ENCODE results near the gene AP3D1. TPM values are rescaled to one million over a fixed set of nuclear protein-coding genes. Genes with fewer than 3 reads are reported as not detected.

Gene AP3D1
- total RNA-seq, 1 donor from 2014 or later, result 98.8 TPM

DNA sequence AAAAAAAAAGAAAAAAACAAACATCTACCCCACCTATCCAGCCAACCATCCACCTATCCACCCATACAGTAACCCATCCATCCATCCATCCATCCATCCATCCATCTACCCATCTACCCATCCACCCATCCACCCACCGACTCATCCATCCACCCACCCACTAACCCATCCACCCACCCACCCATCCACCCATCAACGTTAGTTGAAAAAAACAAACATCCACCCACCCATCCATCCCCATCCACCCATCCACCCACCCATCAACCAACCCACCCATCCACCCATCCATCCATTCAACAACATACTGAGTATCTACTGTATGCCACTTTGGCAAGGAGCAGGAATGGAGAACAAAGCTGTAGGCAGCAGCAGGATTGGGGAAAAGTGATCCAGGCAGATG lies 6.1 kb upstream of the AP3D1 start:
- no peak overlapping the region for H3K27ac ChIP-seq
- H3K36me3 ChIP-seq, result no peaks in the 10 kb centered on the region
- H3K27me3 ChIP-seq, result no peaks in the 10 kb centered on the region
- H3K4me1 ChIP-seq, result peaks cover 0 to 15% of the 10 kb centered on the region in 2 donors
- no peaks in the 10 kb centered on the region for H3K9me3 ChIP-seq
- intact Hi-C loops (cut with DNase I), result loop anchor here (2.0 kb wide), 2 partner anchors 29 to 233 kb away; no protein-coding TSS in a partner anchor
- DNase-seq (ENCODE audit: low spot score in 2 of 2), result no peak
- no peak overlapping the region for H3K4me3 ChIP-seq
- TF ChIP-seq CTCF (IDR thresholded peaks at IDR 0.05), result no peak

GRCh38 chr19:2154587-2155075 lies 3.3 kb upstream of the AP3D1 start:
- Histone ChIP-seq H3K36me3 (no peaks in the 10 kb centered on the region), H3K27ac (peak overlapping the region; percentile 67 to 83), H3K4me3 (no peak overlapping the region), H3K4me1 (peaks cover 14 to 18% of the 10 kb centered on the region in 2 donors), H3K9me3 (no peaks in the 10 kb centered on the region), H3K27me3 (no peaks in the 10 kb centered on the region)
- TF ChIP-seq CTCF (IDR thresholded peaks at IDR 0.05), result no peak
- DNase-seq (ENCODE audit: low spot score in 2 of 2), result peak in 1 of 2 donors; percentile 76
- intact Hi-C loops (cut with DNase I), result loop anchor here (5.0 kb wide), 2 partner anchors 137 to 292 kb away; partner anchors contain the start of genes BTBD2 and KLF16

DNA sequence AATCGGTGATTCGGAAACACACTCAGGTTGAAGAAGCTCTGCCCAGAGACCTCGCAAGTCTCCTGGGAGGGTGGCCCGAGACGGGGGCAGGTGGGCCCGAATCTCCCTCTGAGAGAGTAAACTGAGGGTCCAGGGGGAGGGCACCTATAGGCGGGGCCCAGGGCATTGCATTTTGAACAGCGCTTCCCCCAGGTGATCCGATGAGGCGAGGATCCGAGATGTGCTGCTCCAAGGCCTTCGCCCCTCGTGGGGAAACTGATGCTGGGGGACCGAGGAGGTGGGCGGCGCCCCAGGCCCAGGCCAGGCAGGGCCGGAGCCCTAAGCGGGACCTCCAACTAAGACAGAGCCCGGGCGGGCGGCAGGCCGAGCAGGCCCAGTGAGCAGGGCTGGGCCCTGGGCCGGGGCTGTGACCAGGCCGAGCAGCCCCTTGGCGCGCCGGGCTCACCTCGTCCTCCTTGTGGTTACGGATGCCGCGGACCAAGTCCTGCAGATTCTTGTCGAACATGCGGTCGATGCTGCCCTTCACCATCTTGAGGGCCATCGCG lies 500 bp downstream of the AP3D1 start:
- peak overlapping the region; percentile 74 to 83 for H3K27ac ChIP-seq
- H3K4me3 ChIP-seq, result peak overlapping the region; percentile 82 to 96
- peaks cover 14 to 29% of the 10 kb centered on the region in 2 donors for H3K4me1 ChIP-seq
- H3K36me3 ChIP-seq, result peaks cover 0 to 3% of the 10 kb centered on the region in 2 donors
- no peaks in the 10 kb centered on the region for H3K27me3 ChIP-seq
- intact Hi-C loops (cut with DNase I), result loop anchor here (1.0 to 5.0 kb wide), 6 partner anchors 17 to 289 kb away; partner anchors contain the start of genes BTBD2, IZUMO4, KLF16 and MOB3A
- TF ChIP-seq CTCF (IDR thresholded peaks at IDR 0.05), result no peak
- H3K9me3 ChIP-seq, result no peaks in the 10 kb centered on the region
- DNase-seq (ENCODE audit: low spot score in 2 of 2), result no peak

- no peak for DNase-seq (ENCODE audit: low spot score in 2 of 2)
- H3K9me3 ChIP-seq, result no peaks in the 10 kb centered on the region
- peak overlapping the region; percentile 82 to 96 for H3K4me3 ChIP-seq
- H3K4me1 ChIP-seq, result peaks cover 14 to 29% of the 10 kb centered on the region in 2 donors
- no peak for TF ChIP-seq CTCF (IDR thresholded peaks at IDR 0.05)
- H3K36me3 ChIP-seq, result peaks cover 0 to 9% of the 10 kb centered on the region in 2 donors
- peak overlapping the region; percentile 74 to 83 for H3K27ac ChIP-seq
- intact Hi-C loops (cut with DNase I), result loop anchor here (5.0 kb wide), 2 partner anchors 133 to 288 kb away; partner anchors contain the start of genes BTBD2 and KLF16
- no peaks in the 10 kb centered on the region for H3K27me3 ChIP-seq
These were observed 1.2 kb downstream of the AP3D1 start for GRCh38 chr19:2149980-2150793.

DNA sequence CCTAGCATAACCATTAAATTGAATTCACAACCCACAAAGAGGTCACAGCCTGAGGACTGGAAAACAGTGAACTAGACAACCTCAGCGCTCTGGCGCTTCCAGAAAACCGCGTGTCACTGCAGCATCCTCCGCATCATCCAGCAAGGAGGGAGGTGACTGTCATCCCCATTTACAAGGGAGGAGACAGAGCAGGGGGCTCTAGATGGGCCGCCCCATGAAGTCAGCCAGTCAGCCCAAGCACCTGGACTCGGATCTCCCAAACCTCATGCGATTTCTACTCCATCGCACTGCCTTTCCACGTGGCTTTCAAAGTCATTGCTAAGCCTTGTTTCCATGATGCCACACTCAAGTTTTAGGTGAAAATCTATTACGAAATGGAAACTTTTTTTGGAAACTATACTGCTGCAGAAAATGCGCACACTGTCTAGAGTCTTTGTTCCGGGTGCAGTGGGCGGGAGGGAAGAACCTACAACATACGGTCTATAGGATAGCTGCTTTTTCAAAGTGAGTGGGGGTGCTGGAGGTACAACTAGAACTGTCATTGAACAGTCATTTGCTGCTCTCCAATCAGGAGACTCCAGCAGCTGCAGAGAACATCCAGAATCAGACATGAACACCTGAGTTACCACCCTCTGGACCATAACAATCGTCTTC lies 2.8 kb downstream of the AP3D1 start:
- Histone ChIP-seq H3K4me1 (peaks cover 14 to 24% of the 10 kb centered on the region in 2 donors), H3K27me3 (no peaks in the 10 kb centered on the region), H3K4me3 (no peak overlapping the region), H3K36me3 (peaks cover 0 to 9% of the 10 kb centered on the region in 2 donors), H3K27ac (no peak overlapping the region), H3K9me3 (no peaks in the 10 kb centered on the region)
- DNase-seq (ENCODE audit: low spot score in 2 of 2), result no peak
- TF ChIP-seq CTCF (IDR thresholded peaks at IDR 0.05), result no peak
- intact Hi-C loops (cut with DNase I), result no loop called here

All from ascending aorta (tissue), 2 donors.